ENCODE results near the gene NDRG3.
"Not testable (repeated sequence)": the region's sequence is repeated elsewhere in the genome, so short reads cannot be mapped to it uniquely, and the experiment has no call there.

NDRG3 gene

GRCh38 chr20:36624068-36624943 is 121.6 kb downstream of the NDRG3 start:
- DNase-seq (ENCODE audit: low spot score): no peak

GRCh38 chr20:36623444-36623843 is 122.4 kb downstream of the NDRG3 start:
- no peak for DNase-seq (ENCODE audit: low spot score)
- no peak for TF ChIP-seq CTCF (IDR thresholded peaks at IDR 0.05; ENCODE audit: extremely low read depth, missing control alignments)

More at GRCh38 chr20:36624068-36624943, 121.6 kb downstream of the NDRG3 start:
- no peak for TF ChIP-seq CTCF (IDR thresholded peaks at IDR 0.05; ENCODE audit: extremely low read depth, missing control alignments)

GRCh38 chr20:36620917-36621316 is 125.0 kb downstream of the NDRG3 start:
- TF ChIP-seq CTCF (IDR thresholded peaks at IDR 0.05; ENCODE audit: extremely low read depth, missing control alignments): no peak
- no peak for DNase-seq (ENCODE audit: low spot score)

- no peak for TF ChIP-seq CTCF (IDR thresholded peaks at IDR 0.05; ENCODE audit: extremely low read depth, missing control alignments)
- DNase-seq (ENCODE audit: low spot score): no peak
Observed at GRCh38 chr20:36614781-36615557, 130.9 kb downstream of the NDRG3 start.

- DNase-seq (ENCODE audit: low spot score): no peak
- no peak for TF ChIP-seq CTCF (IDR thresholded peaks at IDR 0.05; ENCODE audit: extremely low read depth, missing control alignments)
Observed at GRCh38 chr20:36613974-36614373, 131.9 kb downstream of the NDRG3 start.

- no peak for TF ChIP-seq CTCF (IDR thresholded peaks at IDR 0.05; ENCODE audit: extremely low read depth, missing control alignments)
- no peak for DNase-seq (ENCODE audit: low spot score)
Observed at GRCh38 chr20:36611625-36612024, 134.3 kb downstream of the NDRG3 start.

GRCh38 chr20:36608388-36608728 is 137.5 kb downstream of the NDRG3 start:
- DNase-seq (ENCODE audit: low spot score): not testable (repeated sequence)
